H1 (cell line): Measurements from ENCODE around the gene NELL1. TPM values are rescaled to one million over a fixed set of nuclear protein-coding genes. Genes with fewer than 3 reads are reported as not detected.

Source experiments
- CTCF ChIP-seq, 3 experiments: IDR thresholded peaks; 1 replicate in 2 of 3; 2 replicates in 1 of 3; pipeline versions ENCODE4 v1.5.1 to v1.6.1; 2011; ENCODE audit warnings: low read length in 3 of 3, mild to moderate bottlenecking in 3 of 3, inconsistent platforms in 2 of 3, low read depth in 1 of 3, moderate library complexity in 1 of 3; ENCODE audit not compliant: insufficient read depth in 1 of 3; ENCODE audit errors: control extremely low read depth in 1 of 3
- JUND ChIP-seq: IDR thresholded peaks from 2 replicates; pipeline ENCODE4 v1.6.1; 2011; ENCODE audit warnings: mild to moderate bottlenecking, improper control_type of control experiment, low read length
- POU5F1 ChIP-seq: IDR thresholded peaks from 2 replicates; pipeline ENCODE4 v1.6.1; 2011; ENCODE audit warnings: low read depth, mild to moderate bottlenecking, low read length, moderate library complexity
- SRF ChIP-seq: IDR thresholded peaks from 2 replicates; pipeline ENCODE4 v1.6.1; 2011; ENCODE audit warnings: mild to moderate bottlenecking, low read depth, low read length, moderate library complexity
- TAF7 ChIP-seq: optimal IDR thresholded peaks from 2 replicates; pipeline ENCODE3; 2011; ENCODE audit warnings: low read depth, mild to moderate bottlenecking, inconsistent platforms, low read length, moderate library complexity, borderline replicate concordance
- polyA plus RNA-seq, 7 experiments: library from polyadenylated mRNA; depleted of rRNA in 3 of 7; stranded (reverse) in 5 of 7; unstranded in 2 of 7; fragments of >200 nt in 5 of 7; fragments of 200-250 nt in 2 of 7; gene quantifications; 1 replicate in 5 of 7; 2 replicates in 1 of 7; 4 replicates in 1 of 7; pipeline versions ENCODE4 v1.2.1 to v1.2.3, GENCODE V29; 2011 to 2013; ENCODE audit warnings: missing spikeins in 2 of 7, mixed read lengths in 2 of 7
- total RNA-seq: library from RNA; stranded (reverse); fragmentation: NEBNext Ultra II Directional; extraction: Animal tissue kit (Norgen Biotek cat#: 25700); gene quantifications from 2 replicates; pipeline ENCODE4 v1.2.1, GENCODE V29; 2021

The NELL1 gene
- total and polyA plus RNA-seq, 2 of the 8 experiments (the other 6 are each of a cell fraction or from before 2014, with no cell fraction given) = 0.21 TPM; not detected in 1

GRCh38 chr11:21026685-21027084 lies 357.3 kb downstream of the NELL1 start (continued):
- no peak for TF ChIP-seq CTCF (IDR thresholded peaks at IDR 0.05; ENCODE audit: control extremely low read depth in 1 of 3, insufficient read depth in 1 of 3, low read depth in 1 of 3, low read length in 3 of 3)
- no peak for TF ChIP-seq TAF7
- TF ChIP-seq JUND = no peak
- no peak for TF ChIP-seq POU5F1
- TF ChIP-seq SRF = no peak
